Nephron progenitor cell (in vitro differentiated cells): ENCODE results near the gene OR10T2.
"Not testable (repeated sequence)": the region's sequence is repeated elsewhere in the genome, so short reads cannot be mapped to it uniquely, and the experiment has no call there.

Source experiments
- DNase-seq: peaks from one replicate; pipeline ENCODE4 v3.0.0; 2021
- H3K27ac Mint-ChIP-seq: 2 replicates; pipeline ENCODE4 v1.8.0; 2021; ENCODE audit warnings: mild to moderate bottlenecking, moderate library complexity, mixed read lengths
- H3K27me3 Mint-ChIP-seq: 2 replicates; pipeline ENCODE4 v1.8.0; 2021; ENCODE audit warnings: mild to moderate bottlenecking, low read depth, mixed read lengths; ENCODE audit not compliant: poor library complexity
- H3K36me3 Mint-ChIP-seq: 2 replicates; pipeline ENCODE4 v1.8.0; 2021; ENCODE audit warnings: low read depth, mixed read lengths
- H3K4me1 Mint-ChIP-seq: 2 replicates; pipeline ENCODE4 v1.8.0; 2021; ENCODE audit warnings: mixed read lengths
- H3K4me3 Mint-ChIP-seq: 2 replicates; pipeline ENCODE4 v1.8.0; 2021; ENCODE audit warnings: mild to moderate bottlenecking, moderate library complexity, mixed read lengths
- H3K9me3 Mint-ChIP-seq: 2 replicates; pipeline ENCODE4 v1.8.0; 2021; ENCODE audit warnings: mild to moderate bottlenecking, moderate library complexity, mixed read lengths
- TF ChIP-seq, protein P1 (sequence below): fragments of 200-600 bp; sonication (generic); IDR thresholded peaks from 2 replicates; pipeline ENCODE4 v1.5.0; 2021; ENCODE audit warnings: antibody characterized with exemption

Gene OR10T2, protein sequence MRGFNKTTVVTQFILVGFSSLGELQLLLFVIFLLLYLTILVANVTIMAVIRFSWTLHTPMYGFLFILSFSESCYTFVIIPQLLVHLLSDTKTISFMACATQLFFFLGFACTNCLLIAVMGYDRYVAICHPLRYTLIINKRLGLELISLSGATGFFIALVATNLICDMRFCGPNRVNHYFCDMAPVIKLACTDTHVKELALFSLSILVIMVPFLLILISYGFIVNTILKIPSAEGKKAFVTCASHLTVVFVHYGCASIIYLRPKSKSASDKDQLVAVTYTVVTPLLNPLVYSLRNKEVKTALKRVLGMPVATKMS

GRCh38 chr1:158398818-158399514, at the start of gene OR10T2:
TSS of gene OR10T2 (minus strand) at chr1:158399466. CDS start at chr1:158399466, 0 bp downstream.
- Mint-ChIP-seq H3K4me1 (no peaks in the 10 kb centered on the region), H3K36me3 (no peaks in the 10 kb centered on the region), H3K4me3 (no peak within 1 kb of the TSS), H3K27ac (no peak within 1 kb of the TSS), H3K9me3 (no peaks in the 10 kb centered on the region), H3K27me3 (peaks cover 8% of the 10 kb centered on the region)
- DNase-seq = no peak
- TF ChIP-seq, protein P1, sequence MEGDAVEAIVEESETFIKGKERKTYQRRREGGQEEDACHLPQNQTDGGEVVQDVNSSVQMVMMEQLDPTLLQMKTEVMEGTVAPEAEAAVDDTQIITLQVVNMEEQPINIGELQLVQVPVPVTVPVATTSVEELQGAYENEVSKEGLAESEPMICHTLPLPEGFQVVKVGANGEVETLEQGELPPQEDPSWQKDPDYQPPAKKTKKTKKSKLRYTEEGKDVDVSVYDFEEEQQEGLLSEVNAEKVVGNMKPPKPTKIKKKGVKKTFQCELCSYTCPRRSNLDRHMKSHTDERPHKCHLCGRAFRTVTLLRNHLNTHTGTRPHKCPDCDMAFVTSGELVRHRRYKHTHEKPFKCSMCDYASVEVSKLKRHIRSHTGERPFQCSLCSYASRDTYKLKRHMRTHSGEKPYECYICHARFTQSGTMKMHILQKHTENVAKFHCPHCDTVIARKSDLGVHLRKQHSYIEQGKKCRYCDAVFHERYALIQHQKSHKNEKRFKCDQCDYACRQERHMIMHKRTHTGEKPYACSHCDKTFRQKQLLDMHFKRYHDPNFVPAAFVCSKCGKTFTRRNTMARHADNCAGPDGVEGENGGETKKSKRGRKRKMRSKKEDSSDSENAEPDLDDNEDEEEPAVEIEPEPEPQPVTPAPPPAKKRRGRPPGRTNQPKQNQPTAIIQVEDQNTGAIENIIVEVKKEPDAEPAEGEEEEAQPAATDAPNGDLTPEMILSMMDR = no peak

DNA sequence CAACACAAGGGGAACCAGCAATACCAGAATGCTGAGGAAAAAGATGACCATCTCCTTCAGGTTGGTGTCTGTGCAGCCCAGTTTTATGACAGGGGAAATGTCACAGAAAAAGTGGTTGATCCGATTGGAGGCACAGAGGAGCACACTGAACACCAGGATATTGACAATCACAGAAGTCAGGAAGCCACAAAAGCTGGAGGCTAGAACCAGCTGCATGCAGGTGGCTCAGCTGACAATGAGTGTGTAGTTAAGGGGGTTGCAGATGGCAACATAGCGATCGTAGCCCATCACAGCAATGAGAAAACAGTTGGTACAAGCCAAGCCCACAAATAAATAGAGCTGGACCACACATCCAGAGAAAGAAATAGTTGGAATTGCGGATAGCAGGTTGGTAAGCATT, 46.1 kb upstream of the OR10T2 start:
- TF ChIP-seq, protein P1 = no peak
- Mint-ChIP-seq H3K27ac (no peak overlapping the region), H3K9me3 (no peaks in the 10 kb centered on the region), H3K27me3 (no peaks in the 10 kb centered on the region), H3K4me1 (no peaks in the 10 kb centered on the region), H3K36me3 (no peaks in the 10 kb centered on the region), H3K4me3 (no peak overlapping the region)
- DNase-seq = no peak

DNA sequence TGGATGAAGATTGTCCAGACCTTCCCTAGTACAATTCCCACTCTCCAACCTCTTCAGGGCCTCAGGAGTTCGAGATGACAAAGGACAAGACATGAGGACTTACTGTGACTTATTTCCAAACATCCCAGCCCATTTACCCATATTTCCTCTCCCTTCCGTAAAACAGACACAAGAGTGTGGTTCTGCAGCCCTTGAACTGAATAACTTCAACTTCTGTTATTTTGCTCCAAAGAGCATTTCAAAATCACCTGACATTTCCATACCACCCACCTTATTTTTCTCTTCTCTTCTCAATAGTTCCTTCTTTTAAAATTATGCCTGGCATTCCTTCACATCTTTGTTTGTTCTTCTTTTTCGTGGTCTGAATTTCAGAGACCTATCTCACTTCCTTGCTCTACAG, 35.5 kb upstream of the OR10T2 start:
- Mint-ChIP-seq H3K27ac (no peak overlapping the region), H3K4me1 (no peaks in the 10 kb centered on the region), H3K27me3 (no peaks in the 10 kb centered on the region), H3K9me3 (peaks cover 6% of the 10 kb centered on the region), H3K4me3 (no peak overlapping the region), H3K36me3 (no peaks in the 10 kb centered on the region)
- DNase-seq = no peak
- TF ChIP-seq, protein P1 = no peak

- H3K27ac Mint-ChIP-seq, H3K36me3 Mint-ChIP-seq, H3K4me3 Mint-ChIP-seq, DNase-seq, H3K27me3 Mint-ChIP-seq, H3K4me1 Mint-ChIP-seq: not testable (repeated sequence)
- peaks cover 20% of the 10 kb centered on the region for H3K9me3 Mint-ChIP-seq
Observed at GRCh38 chr1:158430163-158430562, 30.9 kb upstream of the OR10T2 start.

DNA sequence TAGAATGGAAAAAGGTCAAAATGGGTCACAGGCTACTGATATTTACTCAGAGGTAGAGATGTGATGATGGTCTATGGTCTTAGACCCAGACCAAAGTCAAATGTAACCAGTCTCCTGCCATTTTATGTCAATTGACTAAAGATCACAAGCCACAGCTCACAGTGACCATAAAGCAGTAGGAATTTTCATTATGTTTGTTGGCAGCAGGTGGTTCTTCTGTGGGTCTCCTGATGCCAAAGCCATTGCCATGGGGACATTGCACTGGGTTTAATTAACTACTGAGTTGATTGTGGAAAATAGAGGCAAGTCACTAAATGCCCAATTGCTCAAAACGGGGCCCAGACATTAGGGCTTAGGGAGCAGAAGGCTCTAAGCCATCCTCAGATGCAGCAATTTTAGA, 26.9 kb upstream of the OR10T2 start, which contains the start of gene OR10K2:
Gene OR10K2 (minus strand): TSS at position 101 of the 400 bp plus-strand sequence. CDS start 5,371 bp downstream, outside the sequence.
- no peak for DNase-seq
- H3K27ac Mint-ChIP-seq = no peak within 1 kb of the TSS
- no peaks in the 10 kb centered on the region for H3K27me3 Mint-ChIP-seq
- TF ChIP-seq, protein P1 = no peak
- no peaks in the 10 kb centered on the region for H3K36me3 Mint-ChIP-seq
- no peak within 1 kb of the TSS for H3K4me3 Mint-ChIP-seq
- H3K9me3 Mint-ChIP-seq = peaks cover 14% of the 10 kb centered on the region
- H3K4me1 Mint-ChIP-seq = no peaks in the 10 kb centered on the region

GRCh38 chr1:158425027-158425426, 25.8 kb upstream of the OR10T2 start:
- Mint-ChIP-seq H3K27me3 (no peaks in the 10 kb centered on the region), H3K36me3 (no peaks in the 10 kb centered on the region), H3K27ac (no peak overlapping the region), H3K9me3 (peaks cover 14% of the 10 kb centered on the region), H3K4me3 (no peak overlapping the region), H3K4me1 (no peaks in the 10 kb centered on the region)
- TF ChIP-seq, protein P1 = no peak
- DNase-seq = no peak
